ENCODE measurements around the gene SLC6A16.

- TF ChIP-seq POLR2A (IDR thresholded peaks at IDR 0.05; ENCODE audit: low read depth, low read length): no peak
- TF ChIP-seq POLR2AphosphoS5 (IDR thresholded peaks at IDR 0.05; ENCODE audit: low read depth, low read length): no peak
- no peak for TF ChIP-seq TAF1 (IDR thresholded peaks at IDR 0.05; ENCODE audit: low read depth, low read length)
- TF ChIP-seq SPI1 (IDR thresholded peaks at IDR 0.05; ENCODE audit: low read depth, low read length): no peak
These were observed 27.6 kb downstream of the SLC6A16 start for GRCh38 chr19:49297403-49297802.
